ENCODE results near the gene SENP6.
"Not testable (repeated sequence)": the region's sequence is repeated elsewhere in the genome, so short reads cannot be mapped to it uniquely, and the experiment has no call there.

The SENP6 gene, protein sequence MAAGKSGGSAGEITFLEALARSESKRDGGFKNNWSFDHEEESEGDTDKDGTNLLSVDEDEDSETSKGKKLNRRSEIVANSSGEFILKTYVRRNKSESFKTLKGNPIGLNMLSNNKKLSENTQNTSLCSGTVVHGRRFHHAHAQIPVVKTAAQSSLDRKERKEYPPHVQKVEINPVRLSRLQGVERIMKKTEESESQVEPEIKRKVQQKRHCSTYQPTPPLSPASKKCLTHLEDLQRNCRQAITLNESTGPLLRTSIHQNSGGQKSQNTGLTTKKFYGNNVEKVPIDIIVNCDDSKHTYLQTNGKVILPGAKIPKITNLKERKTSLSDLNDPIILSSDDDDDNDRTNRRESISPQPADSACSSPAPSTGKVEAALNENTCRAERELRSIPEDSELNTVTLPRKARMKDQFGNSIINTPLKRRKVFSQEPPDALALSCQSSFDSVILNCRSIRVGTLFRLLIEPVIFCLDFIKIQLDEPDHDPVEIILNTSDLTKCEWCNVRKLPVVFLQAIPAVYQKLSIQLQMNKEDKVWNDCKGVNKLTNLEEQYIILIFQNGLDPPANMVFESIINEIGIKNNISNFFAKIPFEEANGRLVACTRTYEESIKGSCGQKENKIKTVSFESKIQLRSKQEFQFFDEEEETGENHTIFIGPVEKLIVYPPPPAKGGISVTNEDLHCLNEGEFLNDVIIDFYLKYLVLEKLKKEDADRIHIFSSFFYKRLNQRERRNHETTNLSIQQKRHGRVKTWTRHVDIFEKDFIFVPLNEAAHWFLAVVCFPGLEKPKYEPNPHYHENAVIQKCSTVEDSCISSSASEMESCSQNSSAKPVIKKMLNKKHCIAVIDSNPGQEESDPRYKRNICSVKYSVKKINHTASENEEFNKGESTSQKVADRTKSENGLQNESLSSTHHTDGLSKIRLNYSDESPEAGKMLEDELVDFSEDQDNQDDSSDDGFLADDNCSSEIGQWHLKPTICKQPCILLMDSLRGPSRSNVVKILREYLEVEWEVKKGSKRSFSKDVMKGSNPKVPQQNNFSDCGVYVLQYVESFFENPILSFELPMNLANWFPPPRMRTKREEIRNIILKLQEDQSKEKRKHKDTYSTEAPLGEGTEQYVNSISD

GRCh38 chr6:75601304-75602245 is at the start of gene SENP6:
Gene SENP6 (plus strand): TSS chr6:75601880. CDS start chr6:75602525, 645 bp downstream.
- DNase-seq, result peak; percentile 60 to 90

- DNase-seq, result no peak
Measured at GRCh38 chr6:75556240-75556639, 45.4 kb upstream of the SENP6 start.

- DNase-seq, result no peak
Measured at GRCh38 chr6:75557068-75557467, 44.6 kb upstream of the SENP6 start.

GRCh38 chr6:75563032-75563431 is 38.6 kb upstream of the SENP6 start:
- DNase-seq, result peak; percentile 37 to 49

GRCh38 chr6:75566137-75566767 is 35.4 kb upstream of the SENP6 start:
- no peak for DNase-seq

DNA sequence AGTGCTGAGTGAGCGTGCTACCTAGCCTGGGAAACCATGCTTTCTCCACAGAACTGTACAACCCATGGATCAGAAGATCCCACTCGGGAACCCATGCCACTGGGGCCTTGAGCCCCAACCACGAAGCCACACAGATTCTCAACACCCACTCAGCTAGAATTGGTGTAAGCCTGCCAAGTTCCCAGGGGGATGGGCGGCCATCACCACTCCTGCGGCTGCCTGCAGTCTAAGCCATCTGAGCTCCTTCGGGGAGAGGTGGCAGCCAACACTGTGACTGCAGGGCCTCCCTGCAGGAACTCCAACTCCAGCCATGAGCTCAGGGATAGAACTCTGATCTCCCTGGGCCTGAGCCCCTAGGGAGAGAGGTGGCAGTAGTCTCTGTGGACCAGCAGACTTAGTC is 33.6 kb upstream of the SENP6 start:
- DNase-seq, result no peak

DNA sequence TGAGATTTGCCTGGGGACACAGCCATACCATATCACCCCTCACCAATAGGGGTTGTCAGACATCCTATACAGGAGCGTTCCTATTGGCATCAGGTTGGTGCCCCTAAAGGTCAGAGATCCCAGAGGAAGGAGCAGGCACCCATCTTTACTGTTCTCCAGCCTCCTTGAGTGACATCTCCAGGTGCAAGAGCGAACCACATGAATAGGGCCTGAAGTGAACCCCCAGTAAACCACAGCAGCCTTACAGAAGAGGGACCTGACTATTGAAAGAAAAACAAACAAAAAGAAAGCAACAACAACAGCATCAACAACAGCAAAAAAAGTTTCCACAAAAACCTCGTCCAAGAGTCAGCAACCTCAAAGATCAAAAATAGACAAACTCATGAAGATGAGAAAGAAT is 32.7 kb upstream of the SENP6 start:
- DNase-seq, result no peak

DNA sequence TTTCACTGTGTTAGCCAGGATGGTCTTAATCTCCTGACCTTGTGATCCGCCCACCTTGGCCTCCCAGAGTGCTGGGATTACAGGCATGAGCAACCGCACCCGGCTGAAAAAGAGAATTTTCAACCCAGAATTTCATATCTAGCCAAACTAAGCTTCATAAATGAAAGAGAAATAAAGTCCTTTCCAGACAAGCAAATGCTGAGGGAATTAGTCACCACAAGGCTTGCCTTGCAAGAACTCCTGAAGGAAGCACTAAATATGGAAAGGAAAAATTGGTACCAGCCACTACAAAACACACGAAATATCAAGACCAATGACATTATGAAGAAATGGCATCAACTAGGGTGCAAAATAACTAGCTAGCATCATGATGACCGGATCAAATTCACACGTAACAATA is 31.0 kb upstream of the SENP6 start:
- DNase-seq, result not testable (repeated sequence)

DNA sequence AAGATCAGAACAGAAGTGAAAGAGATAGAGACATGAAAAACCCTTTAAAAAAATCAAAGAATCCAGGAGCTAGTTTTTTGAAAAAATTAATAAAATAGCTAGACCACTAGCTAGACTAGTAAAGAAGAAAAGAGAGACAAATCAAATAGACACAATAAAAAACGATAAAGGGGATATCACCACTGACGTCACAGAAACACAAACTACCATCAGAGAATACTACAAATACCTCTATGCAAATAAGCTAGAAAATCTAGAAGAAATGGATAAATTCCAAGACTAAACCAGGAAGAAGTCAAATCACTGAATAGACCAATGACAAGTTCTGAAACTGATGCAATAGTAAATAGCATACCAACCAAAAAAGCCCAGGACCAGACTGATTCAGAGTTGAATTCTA is 29.6 kb upstream of the SENP6 start:
- no peak for DNase-seq

GRCh38 chr6:75579951-75580350 is 21.7 kb upstream of the SENP6 start:
- DNase-seq, result no peak

DNA sequence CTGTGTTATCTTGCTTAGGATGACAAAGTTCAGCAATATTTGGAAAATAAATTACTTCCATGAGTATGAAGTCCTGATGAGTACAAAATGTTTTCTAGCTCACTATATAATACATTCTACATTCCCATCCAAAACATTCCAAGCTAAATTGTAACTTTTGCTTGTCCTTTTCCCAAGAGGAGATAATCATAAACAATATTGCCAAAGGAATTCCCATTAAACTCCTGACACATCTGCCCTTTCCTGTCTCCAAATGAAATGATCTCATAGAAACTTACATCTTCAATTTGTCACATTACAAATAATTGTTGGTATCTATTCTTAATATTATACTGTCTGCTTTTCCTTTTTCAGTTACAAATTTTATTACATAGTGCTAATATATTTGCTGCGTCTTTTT is 20.4 kb upstream of the SENP6 start:
- no peak for DNase-seq

- DNase-seq, result not testable (repeated sequence)
Measured at GRCh38 chr6:75584552-75584951, 17.1 kb upstream of the SENP6 start.

DNA sequence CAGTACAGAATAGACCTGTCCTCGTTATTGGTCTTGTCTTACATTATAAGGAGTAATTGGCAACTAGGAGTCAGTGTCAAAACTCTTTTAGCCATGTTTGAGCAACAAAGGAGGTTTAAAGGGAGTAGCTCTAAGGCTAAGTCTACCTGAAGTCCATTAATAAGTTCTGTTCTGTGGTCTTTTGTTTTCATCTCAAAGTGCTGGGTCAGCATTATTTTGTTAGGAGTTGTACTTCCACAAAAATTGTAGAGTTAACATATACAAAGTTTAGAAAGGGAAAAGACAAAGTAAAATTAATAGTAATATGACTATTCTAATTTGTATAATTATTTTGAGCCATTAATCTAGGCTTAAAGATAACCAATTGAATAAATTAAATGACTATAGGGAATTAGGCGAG is 12.7 kb upstream of the SENP6 start:
- no peak for DNase-seq

- no peak for DNase-seq
Measured at GRCh38 chr6:75590370-75590769, 11.3 kb upstream of the SENP6 start.

DNA sequence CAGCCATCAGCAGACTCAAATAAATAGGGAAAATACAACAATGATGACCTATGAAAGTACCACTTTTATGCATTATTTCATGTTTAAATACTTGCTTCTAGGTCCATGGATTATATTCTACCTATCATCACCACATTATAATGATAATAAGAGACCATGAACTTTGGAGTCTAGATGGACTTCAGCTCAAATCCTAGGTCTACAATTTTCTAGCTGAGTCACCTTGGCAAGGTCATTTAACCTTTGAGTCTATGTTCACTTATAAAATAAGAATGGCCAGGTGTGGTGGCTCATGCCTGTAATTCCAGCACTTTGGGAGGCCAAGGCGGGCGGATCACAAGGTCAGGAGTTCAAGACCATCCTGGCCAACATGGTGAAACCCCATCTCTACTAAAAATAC is 5.3 kb upstream of the SENP6 start:
- not testable (repeated sequence) for DNase-seq

- DNase-seq, result no peak
Measured at GRCh38 chr6:75600768-75601167, 912 bp upstream of the SENP6 start.

GRCh38 chr6:75602246-75603105 is 796 bp downstream of the SENP6 start:
- DNase-seq, result peak; percentile 13 to 40

GRCh38 chr6:75603106-75603420 is 1.4 kb downstream of the SENP6 start:
- DNase-seq, result no peak

GRCh38 chr6:75604294-75604693 is 2.6 kb downstream of the SENP6 start:
- DNase-seq, result no peak

GRCh38 chr6:75605635-75606034 is 4.0 kb downstream of the SENP6 start:
- no peak for DNase-seq

DNA sequence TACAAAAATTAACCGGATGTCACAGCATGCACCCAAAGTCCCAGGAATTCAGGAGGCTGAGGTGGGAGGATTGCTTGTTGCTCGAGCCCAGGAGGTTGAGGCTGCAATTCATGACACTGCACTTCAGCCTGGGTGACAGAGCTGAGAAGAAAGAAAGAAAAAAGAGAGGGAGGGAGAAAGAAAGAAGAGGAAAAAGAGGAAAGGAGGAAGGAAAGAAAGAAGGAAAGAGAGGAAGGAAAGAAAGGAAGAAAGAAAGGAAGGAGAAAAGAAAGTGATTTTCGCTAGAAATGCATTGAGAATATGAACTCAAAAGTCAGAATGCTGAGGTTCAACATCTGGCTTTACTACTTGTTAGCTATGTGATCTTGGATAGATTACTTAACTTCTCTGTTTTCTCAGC is 6.6 kb downstream of the SENP6 start:
- no peak for DNase-seq
